HUES64 (cell line): ENCODE data around the gene KITLG. TPM values are rescaled to one million over a fixed set of nuclear protein-coding genes. Genes with fewer than 3 reads are reported as not detected.
"Not testable (repeated sequence)": the region's sequence is repeated elsewhere in the genome, so short reads cannot be mapped to it uniquely, and the experiment has no call there.

Source experiments
- H3K27ac ChIP-seq: 2 replicates; pipeline ENCODE4 v1.7.0; 2013; ENCODE audit warnings: low read depth, low read length, inconsistent platforms
- H3K27me3 ChIP-seq: 2 replicates; pipeline ENCODE4 v1.6.1; 2013; ENCODE audit warnings: mild to moderate bottlenecking, low read length; ENCODE audit not compliant: insufficient read depth
- H3K36me3 ChIP-seq: 2 replicates; pipeline ENCODE4 v1.6.1; 2013; ENCODE audit warnings: mild to moderate bottlenecking, low read length; ENCODE audit not compliant: insufficient read depth
- H3K4me1 ChIP-seq: 2 replicates; pipeline ENCODE4 v1.6.1; 2013; ENCODE audit warnings: mild to moderate bottlenecking, low read length, moderate library complexity; ENCODE audit not compliant: insufficient read depth
- H3K4me3 ChIP-seq: 2 replicates; pipeline ENCODE4 v1.5.1; 2013; ENCODE audit warnings: mild to moderate bottlenecking, low read length, moderate library complexity
- H3K9ac ChIP-seq: 2 replicates; pipeline ENCODE4 v1.6.1; 2013; ENCODE audit warnings: mild to moderate bottlenecking, low read depth, low read length
- H3K9me3 ChIP-seq: 2 replicates; pipeline ENCODE4 v1.6.1; 2013; ENCODE audit warnings: low read depth, low read length; ENCODE audit not compliant: insufficient read depth
- WGBS: fragments of 150-250, 120-280 bp; methylation state at CpG from one replicate; pipeline ENCODE4 v1.1.7; 2013; ENCODE audit warnings: missing lambda C conversion rate; 5-methylcytosine and 5-hydroxymethylcytosine counted together
- polyA plus RNA-seq, 2 experiments: library from polyadenylated mRNA; stranded (reverse); fragments of 50-300 nt; gene quantifications; one replicate each; pipeline ENCODE4 v1.2.3, GENCODE V29; 2013

Gene KITLG, protein sequence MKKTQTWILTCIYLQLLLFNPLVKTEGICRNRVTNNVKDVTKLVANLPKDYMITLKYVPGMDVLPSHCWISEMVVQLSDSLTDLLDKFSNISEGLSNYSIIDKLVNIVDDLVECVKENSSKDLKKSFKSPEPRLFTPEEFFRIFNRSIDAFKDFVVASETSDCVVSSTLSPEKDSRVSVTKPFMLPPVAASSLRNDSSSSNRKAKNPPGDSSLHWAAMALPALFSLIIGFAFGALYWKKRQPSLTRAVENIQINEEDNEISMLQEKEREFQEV
- 9.0 TPM for polyA plus RNA-seq (2013, experiment 1 of 2)
- polyA plus RNA-seq (2013, experiment 2 of 2): 9.9 TPM

DNA sequence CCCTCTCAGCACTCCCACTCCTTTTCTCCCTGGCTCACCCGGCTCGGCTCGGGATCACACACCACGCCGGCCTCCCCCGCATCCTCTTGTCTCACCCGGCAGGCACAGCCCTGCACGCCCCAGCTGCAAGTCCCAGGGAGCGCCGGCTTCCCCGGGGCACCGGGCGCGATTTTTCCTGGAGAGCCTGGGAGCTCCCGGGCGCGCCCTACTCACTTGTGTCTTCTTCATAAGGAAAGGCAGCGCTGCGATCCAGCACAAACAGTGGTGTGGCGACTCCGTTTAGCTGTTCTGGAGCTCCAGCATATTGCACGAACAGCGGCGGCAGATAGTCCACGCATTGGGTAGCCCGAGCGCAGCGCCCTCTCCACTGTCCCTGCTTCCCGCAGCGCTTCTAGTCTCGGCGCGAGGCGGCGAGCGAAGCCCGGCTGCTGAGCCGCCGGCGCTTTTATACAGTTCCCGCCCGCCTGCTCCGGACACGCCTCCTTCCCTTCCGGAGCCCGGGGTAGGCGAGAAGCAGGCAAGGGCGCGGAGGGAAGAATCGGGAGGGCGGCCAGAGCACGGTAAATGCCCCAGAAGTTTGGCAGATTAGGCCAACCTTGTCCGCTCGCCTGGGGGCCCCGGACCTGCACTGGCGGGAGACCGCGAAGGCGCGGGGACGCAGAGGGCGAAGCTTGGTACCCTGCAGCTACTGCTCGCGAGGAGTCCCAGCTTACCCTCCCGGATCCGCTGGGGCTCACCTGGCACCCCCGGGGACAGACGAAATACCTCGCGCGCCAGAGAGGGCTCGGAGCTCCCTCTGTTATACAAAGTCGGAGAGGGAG is at the start of gene KITLG:
Gene KITLG (minus strand): TSS at position 421 of the 821 bp plus-strand sequence. CDS start 193 bp downstream, at position 228.
- Histone ChIP-seq H3K4me1 (peaks cover 38% of the 10 kb centered on the region), H3K9ac (peak within 1 kb of the TSS; percentile 76), H3K27ac (peak within 1 kb of the TSS; percentile 82), H3K9me3 (peaks cover 3% of the 10 kb centered on the region; the same call in 1 of the 2 replicates), H3K4me3 (peak within 1 kb of the TSS; percentile 80), H3K36me3 (no peaks in the 10 kb centered on the region), H3K27me3 (peaks cover 50% of the 10 kb centered on the region)
- under 1% methylated on average over 73 of the region's 73 CpGs for WGBS

DNA sequence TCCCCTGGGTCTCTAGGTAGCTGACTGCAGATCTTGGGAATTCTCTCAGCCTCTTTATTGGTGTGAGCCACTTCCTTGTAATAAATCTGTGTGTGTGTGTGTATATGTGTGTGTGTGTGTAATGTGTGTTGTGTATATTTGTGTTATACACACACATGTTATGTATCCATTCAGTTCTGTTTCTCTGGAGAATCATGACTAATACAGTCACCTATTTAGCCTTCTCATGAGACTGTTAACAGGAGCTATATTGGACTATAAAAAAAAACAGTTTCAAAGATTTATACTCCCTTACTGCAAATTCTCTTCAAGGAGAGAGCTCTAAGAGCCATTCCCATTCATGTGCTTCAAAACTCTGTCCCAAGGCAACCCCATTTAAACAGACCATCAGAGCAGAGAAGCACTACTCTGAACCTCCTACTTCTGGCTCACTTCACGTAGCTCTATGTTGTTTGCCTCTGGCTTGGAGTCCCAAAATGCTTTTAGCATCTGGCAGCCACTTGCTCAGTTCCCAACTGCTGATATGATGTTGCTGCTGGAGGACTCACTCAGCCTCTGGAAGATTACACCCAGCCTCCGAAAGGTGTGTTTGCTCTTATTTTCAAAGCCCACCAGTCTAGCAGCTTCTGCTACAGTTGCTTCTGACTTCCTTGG is 48.7 kb upstream of the KITLG start:
- 90% methylated on average over 2 of the region's 2 CpGs for WGBS
- Histone ChIP-seq H3K9ac (no peak overlapping the region), H3K27me3 (no peaks in the 10 kb centered on the region), H3K4me1 (peaks cover 7% of the 10 kb centered on the region; the same call in 1 of the 2 replicates), H3K4me3 (no peak overlapping the region), H3K27ac (no peak overlapping the region), H3K9me3 (no peaks in the 10 kb centered on the region), H3K36me3 (no peaks in the 10 kb centered on the region)

GRCh38 chr12:88628035-88628434 is 47.8 kb upstream of the KITLG start:
- not testable (repeated sequence) for H3K9me3 ChIP-seq, H3K4me3 ChIP-seq, H3K36me3 ChIP-seq, H3K27ac ChIP-seq, H3K9ac ChIP-seq, H3K27me3 ChIP-seq
- peaks cover 16% of the 10 kb centered on the region; the same call in 1 of the 2 replicates for H3K4me1 ChIP-seq
- WGBS: no CpG with 5 or more reads among the region's 1 CpG

DNA sequence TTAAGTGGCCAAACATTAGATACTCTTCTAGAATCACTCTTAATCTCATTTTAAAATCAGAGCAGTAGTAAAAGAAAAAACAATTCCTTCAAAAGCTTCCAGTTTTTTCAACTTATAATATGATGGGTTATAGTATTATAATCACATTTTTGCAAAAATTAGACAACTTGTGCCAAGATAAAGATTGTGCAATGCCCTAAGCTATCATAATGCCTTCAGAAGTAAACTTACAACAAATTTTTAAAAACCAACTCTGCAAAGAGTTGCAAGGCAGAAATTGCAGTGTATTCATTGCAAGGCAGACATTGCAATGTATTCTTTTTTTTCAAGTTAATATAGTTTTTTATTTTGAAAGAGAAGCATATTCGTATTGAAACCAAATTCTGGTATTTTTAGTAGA is 47.2 kb upstream of the KITLG start:
- Histone ChIP-seq H3K36me3 (no peaks in the 10 kb centered on the region), H3K4me1 (peaks cover 17% of the 10 kb centered on the region; the same call in 1 of the 2 replicates), H3K9ac (no peak overlapping the region), H3K9me3 (no peaks in the 10 kb centered on the region), H3K27me3 (no peaks in the 10 kb centered on the region), H3K4me3 (no peak overlapping the region), H3K27ac (no peak overlapping the region)
- WGBS: 94% methylated on average over 1 of the region's 1 CpG

GRCh38 chr12:88625356-88625755 is 45.1 kb upstream of the KITLG start:
- Histone ChIP-seq H3K27ac (no peak overlapping the region), H3K4me3 (no peak overlapping the region), H3K9me3 (no peaks in the 10 kb centered on the region), H3K4me1 (peaks cover 17% of the 10 kb centered on the region; the same call in 1 of the 2 replicates), H3K9ac (no peak overlapping the region), H3K27me3 (no peaks in the 10 kb centered on the region), H3K36me3 (no peaks in the 10 kb centered on the region)
- 93% methylated on average over 7 of the region's 7 CpGs for WGBS

- Histone ChIP-seq H3K4me3 (no peak overlapping the region), H3K9ac (no peak overlapping the region), H3K27me3 (no peaks in the 10 kb centered on the region), H3K36me3 (no peaks in the 10 kb centered on the region), H3K9me3 (no peaks in the 10 kb centered on the region), H3K27ac (no peak overlapping the region), H3K4me1 (peaks cover 17% of the 10 kb centered on the region; the same call in 1 of the 2 replicates)
- WGBS: 93% methylated on average over 3 of the region's 3 CpGs
These were observed 44.6 kb upstream of the KITLG start for GRCh38 chr12:88624911-88625310.

DNA sequence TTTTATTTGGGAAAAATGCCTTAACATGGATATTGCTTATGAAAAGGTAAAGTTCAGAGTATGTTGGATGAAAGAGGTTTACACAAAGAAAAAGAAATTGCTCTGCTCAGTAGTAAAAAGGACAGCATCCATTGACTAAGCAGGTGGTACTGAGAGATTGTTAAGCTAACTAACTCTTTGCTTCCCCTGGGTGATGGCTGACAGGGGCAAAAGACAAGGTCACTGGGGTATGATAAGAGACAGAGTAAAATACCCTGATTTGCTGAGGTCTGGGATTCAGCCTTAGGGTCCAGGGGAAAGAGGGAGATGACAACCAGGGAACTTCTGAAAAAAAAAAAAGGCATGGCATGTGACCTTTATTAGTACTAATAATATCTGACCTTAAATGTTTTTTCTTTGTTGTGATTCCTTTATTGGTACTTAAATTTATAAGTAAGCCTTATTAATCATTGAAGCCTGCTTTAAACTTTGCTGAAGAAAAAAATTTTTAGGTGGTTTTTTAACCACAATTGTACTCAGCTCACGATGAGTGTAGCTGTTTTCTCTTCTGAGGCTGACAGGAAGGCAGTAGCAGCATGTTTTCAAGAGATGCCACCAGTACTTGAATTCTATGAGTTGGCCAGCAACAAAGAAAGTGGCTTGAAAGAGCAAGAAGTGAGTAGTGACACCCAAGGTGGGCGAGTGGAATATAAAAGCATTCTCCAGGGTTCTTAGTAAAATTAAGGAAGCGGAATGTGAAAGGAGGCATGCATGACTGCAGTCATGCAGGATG is 43.7 kb upstream of the KITLG start:
- H3K9me3 ChIP-seq: no peaks in the 10 kb centered on the region
- H3K27ac ChIP-seq: peak overlapping the region; percentile 67; the same call in 1 of the 2 replicates
- H3K4me3 ChIP-seq: no peak overlapping the region
- no peaks in the 10 kb centered on the region for H3K27me3 ChIP-seq
- no peaks in the 10 kb centered on the region for H3K36me3 ChIP-seq
- H3K9ac ChIP-seq: no peak overlapping the region
- peaks cover 17% of the 10 kb centered on the region; the same call in 1 of the 2 replicates for H3K4me1 ChIP-seq
- WGBS: 72% methylated on average over 3 of the region's 3 CpGs

GRCh38 chr12:88617352-88617751 is 37.1 kb upstream of the KITLG start:
- WGBS: 95% methylated on average over 1 of the region's 1 CpG
- no peak overlapping the region for H3K27ac ChIP-seq
- H3K4me3 ChIP-seq: no peak overlapping the region
- H3K9me3 ChIP-seq: no peaks in the 10 kb centered on the region
- no peaks in the 10 kb centered on the region for H3K4me1 ChIP-seq
- H3K9ac ChIP-seq: no peak overlapping the region
- no peaks in the 10 kb centered on the region for H3K27me3 ChIP-seq
- no peaks in the 10 kb centered on the region for H3K36me3 ChIP-seq

DNA sequence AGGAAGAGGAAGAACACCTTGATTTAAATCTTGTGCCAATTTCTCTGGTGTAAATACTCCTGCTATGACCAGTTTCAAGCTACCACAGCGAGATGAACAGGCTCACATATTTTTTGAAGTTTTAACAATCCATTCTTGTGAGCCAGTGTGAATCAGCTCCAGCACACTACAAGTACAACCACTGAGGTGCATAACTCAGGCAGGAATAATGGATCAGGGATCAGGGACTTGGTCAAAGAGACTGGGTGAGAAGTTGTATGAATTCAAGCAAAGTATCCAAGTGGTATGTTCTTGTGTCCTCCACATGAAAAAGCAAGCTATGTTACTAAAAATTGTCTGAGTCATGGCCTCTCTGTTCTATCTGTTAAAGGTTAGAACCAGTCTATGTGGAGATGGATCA is 35.2 kb upstream of the KITLG start:
- Histone ChIP-seq H3K9ac (no peak overlapping the region), H3K4me3 (no peak overlapping the region)
- WGBS: 100% methylated on average over 1 of the region's 1 CpG

DNA sequence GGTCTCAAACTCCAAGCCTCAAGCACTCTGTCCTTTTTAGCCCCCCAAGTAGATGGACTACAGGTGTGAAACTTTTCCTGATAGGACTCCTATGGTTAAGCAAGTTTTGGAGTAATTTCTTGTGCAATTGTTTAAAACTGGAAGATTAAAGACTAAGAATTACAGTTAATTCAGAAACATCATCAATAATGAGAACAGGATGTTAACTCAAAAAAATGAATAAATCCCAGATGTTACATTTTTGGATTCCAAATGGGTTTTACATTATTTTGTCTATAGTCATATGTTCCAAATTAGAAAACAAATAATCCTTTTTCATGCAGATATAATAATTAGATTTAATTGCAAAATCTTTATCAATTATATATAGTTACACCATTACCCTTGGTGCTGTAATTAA is 24.4 kb upstream of the KITLG start:
- no peak overlapping the region for H3K9ac ChIP-seq
- H3K4me1 ChIP-seq: no peaks in the 10 kb centered on the region
- H3K27me3 ChIP-seq: no peaks in the 10 kb centered on the region
- H3K4me3 ChIP-seq: no peak overlapping the region
- peaks cover 4% of the 10 kb centered on the region; the same call in 1 of the 2 replicates for H3K9me3 ChIP-seq
- no peaks in the 10 kb centered on the region for H3K36me3 ChIP-seq
- no peak overlapping the region for H3K27ac ChIP-seq

More for the DNA sequence above, 35.2 kb upstream of the KITLG start:
- Histone ChIP-seq H3K27me3 (no peaks in the 10 kb centered on the region), H3K27ac (no peak overlapping the region), H3K9me3 (0 out of 2 replicates have a peak, but pooled peaks cover 4% of the 10 kb centered on the region), H3K4me1 (no peaks in the 10 kb centered on the region), H3K36me3 (no peaks in the 10 kb centered on the region)
